ENCODE measurements around the gene C2orf92.

The C2orf92 gene

GRCh38 chr2:97741251-97741650 lies 71.7 kb downstream of the C2orf92 start:
- H3K36me3 ChIP-seq: peaks cover 10% of the 10 kb centered on the region
- no peak overlapping the region for H3K4me3 ChIP-seq (ENCODE audit: low read depth in 1 of 2, low read length in 1 of 2)
- TF ChIP-seq, protein P1, sequence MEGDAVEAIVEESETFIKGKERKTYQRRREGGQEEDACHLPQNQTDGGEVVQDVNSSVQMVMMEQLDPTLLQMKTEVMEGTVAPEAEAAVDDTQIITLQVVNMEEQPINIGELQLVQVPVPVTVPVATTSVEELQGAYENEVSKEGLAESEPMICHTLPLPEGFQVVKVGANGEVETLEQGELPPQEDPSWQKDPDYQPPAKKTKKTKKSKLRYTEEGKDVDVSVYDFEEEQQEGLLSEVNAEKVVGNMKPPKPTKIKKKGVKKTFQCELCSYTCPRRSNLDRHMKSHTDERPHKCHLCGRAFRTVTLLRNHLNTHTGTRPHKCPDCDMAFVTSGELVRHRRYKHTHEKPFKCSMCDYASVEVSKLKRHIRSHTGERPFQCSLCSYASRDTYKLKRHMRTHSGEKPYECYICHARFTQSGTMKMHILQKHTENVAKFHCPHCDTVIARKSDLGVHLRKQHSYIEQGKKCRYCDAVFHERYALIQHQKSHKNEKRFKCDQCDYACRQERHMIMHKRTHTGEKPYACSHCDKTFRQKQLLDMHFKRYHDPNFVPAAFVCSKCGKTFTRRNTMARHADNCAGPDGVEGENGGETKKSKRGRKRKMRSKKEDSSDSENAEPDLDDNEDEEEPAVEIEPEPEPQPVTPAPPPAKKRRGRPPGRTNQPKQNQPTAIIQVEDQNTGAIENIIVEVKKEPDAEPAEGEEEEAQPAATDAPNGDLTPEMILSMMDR (IDR thresholded peaks at IDR 0.05): no peak
- H3K27ac ChIP-seq: no peak overlapping the region
- no peaks in the 10 kb centered on the region for H3K9me3 ChIP-seq
- H3K27me3 ChIP-seq: no peaks in the 10 kb centered on the region
- peaks cover 0 to 3% of the 10 kb centered on the region in 2 experiments for H3K4me1 ChIP-seq (ENCODE audit: control insufficient read depth in 1 of 2, insufficient read depth in 1 of 2, low read depth in 1 of 2, low read length in 1 of 2)

GRCh38 chr2:97741686-97742085 lies 72.2 kb downstream of the C2orf92 start:
- Histone ChIP-seq H3K4me3 (ENCODE audit: low read depth in 1 of 2, low read length in 1 of 2) (no peak overlapping the region), H3K36me3 (peaks cover 10% of the 10 kb centered on the region), H3K27ac (no peak overlapping the region), H3K27me3 (no peaks in the 10 kb centered on the region), H3K4me1 (ENCODE audit: control insufficient read depth in 1 of 2, insufficient read depth in 1 of 2, low read depth in 1 of 2, low read length in 1 of 2) (peaks cover 0 to 3% of the 10 kb centered on the region in 2 experiments), H3K9me3 (no peaks in the 10 kb centered on the region)
- TF ChIP-seq, protein P1 (IDR thresholded peaks at IDR 0.05): no peak

GRCh38 chr2:97742381-97742847 lies 72.9 kb downstream of the C2orf92 start:
- H3K4me3 ChIP-seq (ENCODE audit: low read depth in 1 of 2, low read length in 1 of 2): no peak overlapping the region
- H3K9me3 ChIP-seq: no peaks in the 10 kb centered on the region
- TF ChIP-seq, protein P1 (IDR thresholded peaks at IDR 0.05): no peak
- peaks cover 10% of the 10 kb centered on the region for H3K36me3 ChIP-seq
- peaks cover 0 to 3% of the 10 kb centered on the region in 2 experiments for H3K4me1 ChIP-seq (ENCODE audit: control insufficient read depth in 1 of 2, insufficient read depth in 1 of 2, low read depth in 1 of 2, low read length in 1 of 2)
- H3K27ac ChIP-seq: no peak overlapping the region
- no peaks in the 10 kb centered on the region for H3K27me3 ChIP-seq

- Histone ChIP-seq H3K9me3 (no peaks in the 10 kb centered on the region), H3K36me3 (peaks cover 10% of the 10 kb centered on the region), H3K27me3 (no peaks in the 10 kb centered on the region), H3K27ac (no peak overlapping the region), H3K4me1 (ENCODE audit: control insufficient read depth in 1 of 2, insufficient read depth in 1 of 2, low read depth in 1 of 2, low read length in 1 of 2) (peaks cover 3 to 5% of the 10 kb centered on the region in 2 experiments), H3K4me3 (ENCODE audit: low read depth in 1 of 2, low read length in 1 of 2) (no peak overlapping the region)
- TF ChIP-seq, protein P1 (IDR thresholded peaks at IDR 0.05): no peak
These were observed 74.4 kb downstream of the C2orf92 start for GRCh38 chr2:97743913-97744312.

DNA sequence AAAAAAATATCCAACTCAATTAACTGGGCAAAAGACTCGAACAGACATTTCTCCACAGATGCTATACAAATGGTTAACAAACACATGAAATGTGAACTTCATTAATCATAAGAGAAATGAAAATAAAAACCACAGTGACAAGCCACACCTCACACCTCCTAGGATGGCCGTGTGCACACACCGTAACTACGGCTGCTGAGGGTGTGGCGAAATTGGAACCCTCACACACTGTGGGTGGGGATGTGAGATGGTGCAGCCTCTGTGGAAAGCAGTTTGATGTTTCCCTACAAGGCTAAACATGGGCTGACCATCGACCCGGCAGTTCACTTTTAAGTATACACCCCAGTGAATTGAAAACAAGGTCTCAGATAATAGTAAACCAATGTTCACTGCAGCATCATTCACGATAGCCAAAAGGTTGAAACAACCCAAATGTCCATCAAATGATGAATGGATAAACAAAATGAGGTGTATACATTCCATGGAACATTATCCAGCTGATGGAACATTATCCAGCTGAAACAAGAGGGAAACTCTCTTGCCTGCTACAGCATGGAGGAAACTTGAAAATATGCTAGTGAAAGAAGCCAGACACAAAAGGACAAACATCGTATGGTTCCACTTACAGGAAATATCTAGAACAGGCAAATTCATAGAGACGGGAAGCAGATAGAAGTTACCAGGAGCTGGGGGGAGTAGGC lies 76.1 kb downstream of the C2orf92 start:
- Histone ChIP-seq H3K36me3 (peaks cover 16% of the 10 kb centered on the region), H3K4me1 (ENCODE audit: control insufficient read depth in 1 of 2, insufficient read depth in 1 of 2, low read depth in 1 of 2, low read length in 1 of 2) (peaks cover 2 to 5% of the 10 kb centered on the region in 2 experiments), H3K4me3 (ENCODE audit: low read depth in 1 of 2, low read length in 1 of 2) (no peak overlapping the region), H3K9me3 (no peaks in the 10 kb centered on the region), H3K27ac (no peak overlapping the region), H3K27me3 (no peaks in the 10 kb centered on the region)
- TF ChIP-seq, protein P1 (IDR thresholded peaks at IDR 0.05): no peak
